WTC11 (cell line): Measurements from ENCODE around the gene THY1. TPM values are rescaled to one million over a fixed set of nuclear protein-coding genes. Genes with fewer than 3 reads are reported as not detected.

Experiments
- ATAC-seq: fragments of 200-7000 bp; cut with Tn5 transposase; 2 replicates; pipeline ENCODE4 v1.10.0; 2021; ENCODE audit warnings: mild to moderate bottlenecking, moderate library complexity
- CTCF ChIA-PET: fragments of 300-600 bp; sonication (Branson Sonifier 250); formaldehyde crosslinking; loops from one replicate; lab custom pipeline; 2021; ENCODE audit warnings: antibody characterized with exemption; lab: Charles Lee
- POLR2A ChIA-PET: fragments of 350-600 bp; sonication (Branson Sonifier 250); formaldehyde crosslinking; loops from one replicate; lab custom pipeline; 2021; ENCODE audit warnings: antibody characterized with exemption; lab: Charles Lee
- DNase-seq: peaks from one replicate; pipeline ENCODE4 v3.0.0; 2021; ENCODE audit warnings: low spot score
- H3K27ac Mint-ChIP-seq: 2 replicates; pipeline ENCODE4 v1.8.0; 2021; ENCODE audit warnings: mixed read lengths
- H3K27me3 Mint-ChIP-seq: 2 replicates; pipeline ENCODE4 v1.8.0; 2021; ENCODE audit warnings: low read depth, mild to moderate bottlenecking, moderate library complexity, mixed read lengths
- H3K36me3 Mint-ChIP-seq: 2 replicates; pipeline ENCODE4 v1.8.0; 2021; ENCODE audit warnings: mixed read lengths
- H3K4me1 Mint-ChIP-seq: 2 replicates; pipeline ENCODE4 v1.8.0; 2022; ENCODE audit warnings: mixed read lengths
- H3K4me3 Mint-ChIP-seq: 2 replicates; pipeline ENCODE4 v1.8.0; 2021; ENCODE audit warnings: mild to moderate bottlenecking, moderate library complexity, mixed read lengths
- H3K9me3 Mint-ChIP-seq: 2 replicates; pipeline ENCODE4 v1.8.0; 2021; ENCODE audit warnings: mixed read lengths
- CBFB ChIP-seq: sonication (generic); formaldehyde crosslinking; IDR thresholded peaks from 2 replicates; pipeline ENCODE4 v1.8.1; 2022; ENCODE audit warnings: mild to moderate bottlenecking, low read depth, missing genetic modification reagents
- FOXJ3 ChIP-seq: sonication (generic); formaldehyde crosslinking; IDR thresholded peaks from 2 replicates; pipeline ENCODE4 v1.9.0; 2021; ENCODE audit warnings: missing genetic modification reagents, mild to moderate bottlenecking, borderline replicate concordance
- FOXP1 ChIP-seq: sonication (generic); formaldehyde crosslinking; IDR thresholded peaks from 2 replicates; pipeline ENCODE4 v1.8.0; 2022; ENCODE audit warnings: missing genetic modification reagents, mild to moderate bottlenecking, moderate library complexity, borderline replicate concordance
- GRHL2 ChIP-seq: fragments of 250-450 bp; sonication (Bioruptor Pico); IDR thresholded peaks from 2 replicates; pipeline ENCODE4 v1.8.0; 2022; ENCODE audit warnings: mild to moderate bottlenecking, moderate library complexity; ENCODE audit not compliant: insufficient replicate concordance, severe bottlenecking
- JAZF1 ChIP-seq: fragments of 250-450 bp; sonication (Bioruptor Pico); IDR thresholded peaks from 2 replicates; pipeline ENCODE4 v1.9.0; 2021; ENCODE audit warnings: moderate library complexity, mild to moderate bottlenecking, inconsistent platforms
- NFATC4 ChIP-seq: fragments of 250-450 bp; sonication (Bioruptor Pico); IDR thresholded peaks from 2 replicates; pipeline ENCODE4 v1.9.0; 2021; ENCODE audit warnings: mild to moderate bottlenecking
- TEAD4 ChIP-seq: sonication (generic); formaldehyde crosslinking; IDR thresholded peaks from 2 replicates; pipeline ENCODE4 v1.8.0; 2022; ENCODE audit warnings: mild to moderate bottlenecking, missing genetic modification reagents
- ZBTB21 ChIP-seq: sonication (generic); formaldehyde crosslinking; IDR thresholded peaks from 2 replicates; pipeline ENCODE4 v1.8.1; 2023; ENCODE audit warnings: mild to moderate bottlenecking, missing genetic modification reagents, borderline replicate concordance
- ZNF138 ChIP-seq: sonication (generic); formaldehyde crosslinking; conservative IDR thresholded peaks from 2 replicates; pipeline ENCODE4 v1.8.1; 2022; ENCODE audit warnings: mild to moderate bottlenecking, moderate library complexity, missing genetic modification reagents
- ZNF219 ChIP-seq: sonication (generic); formaldehyde crosslinking; IDR thresholded peaks from 2 replicates; pipeline ENCODE4 v1.8.0; 2023; ENCODE audit warnings: missing genetic modification reagents, mild to moderate bottlenecking, borderline replicate concordance
- ZNF317 ChIP-seq: sonication (generic); formaldehyde crosslinking; IDR thresholded peaks from 2 replicates; pipeline ENCODE4 v1.8.1; 2023; ENCODE audit warnings: low read depth, mild to moderate bottlenecking, moderate library complexity, missing genetic modification reagents, borderline replicate concordance
- ZNF671 ChIP-seq: fragments of 250-450 bp; sonication (Bioruptor Pico); IDR thresholded peaks from 2 replicates; pipeline ENCODE4 v1.8.0; 2021; ENCODE audit warnings: mild to moderate bottlenecking
- total RNA-seq: library from RNA; stranded (reverse); gene quantifications from 3 replicates; pipeline ENCODE4 v1.2.3, GENCODE V29; 2021
- TF ChIP-seq, protein P1 (sequence below): sonication (generic); formaldehyde crosslinking; IDR thresholded peaks from 2 replicates; pipeline ENCODE4 v1.8.0; 2022; ENCODE audit warnings: missing genetic modification reagents
- TF ChIP-seq, protein P2 (sequence below): sonication (generic); formaldehyde crosslinking; IDR thresholded peaks from 2 replicates; pipeline ENCODE4 v1.8.0; 2022; ENCODE audit warnings: mild to moderate bottlenecking, missing genetic modification reagents
- TF ChIP-seq, protein P3 (sequence below): sonication (generic); formaldehyde crosslinking; IDR thresholded peaks from 2 replicates; pipeline ENCODE4 v1.8.0; 2023; ENCODE audit warnings: missing genetic modification reagents
- TF ChIP-seq, protein P4 (sequence below): fragments of 250-450 bp; sonication (Bioruptor Pico); IDR thresholded peaks from 2 replicates; pipeline ENCODE4 v1.9.0; 2021; ENCODE audit warnings: moderate library complexity, mild to moderate bottlenecking, inconsistent platforms, borderline replicate concordance
- TF ChIP-seq, protein P5 (sequence below): sonication (generic); formaldehyde crosslinking; IDR thresholded peaks from 2 replicates; pipeline ENCODE4 v1.8.1; 2023; ENCODE audit warnings: mild to moderate bottlenecking, moderate library complexity, missing genetic modification reagents
- TF ChIP-seq, protein P6 (sequence below): sonication (generic); formaldehyde crosslinking; IDR thresholded peaks from 2 replicates; pipeline ENCODE4 v1.8.1; 2022; ENCODE audit warnings: mild to moderate bottlenecking, missing genetic modification reagents, moderate library complexity, borderline replicate concordance
- TF ChIP-seq, protein P7 (sequence below): sonication (generic); formaldehyde crosslinking; IDR thresholded peaks from 2 replicates; pipeline ENCODE4 v1.8.0; 2022; ENCODE audit warnings: mild to moderate bottlenecking, missing genetic modification reagents

Gene THY1
- total RNA-seq, 1 experiment from 2014 or later: 325 TPM

DNA sequence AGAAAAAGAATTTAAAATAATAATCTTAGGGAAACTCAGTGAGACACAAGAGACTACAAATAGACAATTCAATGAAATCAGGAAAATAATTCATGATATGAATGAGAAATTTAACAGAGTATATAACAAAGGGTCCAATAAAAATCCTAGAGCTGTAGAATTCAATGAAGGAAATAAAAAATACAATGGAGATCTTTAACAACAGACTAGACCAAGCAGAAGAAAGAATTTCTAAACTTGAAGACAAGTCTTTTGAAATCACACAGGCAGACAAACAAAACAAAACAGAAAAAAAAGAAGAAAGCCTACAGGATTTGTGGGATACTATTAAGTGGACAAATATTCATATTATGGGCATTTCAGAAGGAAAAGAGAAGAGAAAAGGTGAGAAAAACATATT, 25.2 kb downstream of the THY1 start:
- no peak for ATAC-seq
- H3K4me3 Mint-ChIP-seq: no peak overlapping the region
- H3K27ac Mint-ChIP-seq: no peak overlapping the region
- peaks cover 35% of the 10 kb centered on the region for H3K9me3 Mint-ChIP-seq
- CTCF ChIA-PET: interaction anchor here (2.5 to 2.8 kb wide), 3 partner anchors 8 to 77 kb away, joined by 8 to 11 read pairs (median 9); no protein-coding TSS in a partner anchor
- TF ChIP-seq NFATC4 (CRISPR knock-in tag) (no peak), JAZF1 (CRISPR knock-in tag) (no peak), FOXJ3 (CRISPR knock-in tag) (no peak), GRHL2 (CRISPR knock-in tag) (no peak)
- TF ChIP-seq, protein P1, sequence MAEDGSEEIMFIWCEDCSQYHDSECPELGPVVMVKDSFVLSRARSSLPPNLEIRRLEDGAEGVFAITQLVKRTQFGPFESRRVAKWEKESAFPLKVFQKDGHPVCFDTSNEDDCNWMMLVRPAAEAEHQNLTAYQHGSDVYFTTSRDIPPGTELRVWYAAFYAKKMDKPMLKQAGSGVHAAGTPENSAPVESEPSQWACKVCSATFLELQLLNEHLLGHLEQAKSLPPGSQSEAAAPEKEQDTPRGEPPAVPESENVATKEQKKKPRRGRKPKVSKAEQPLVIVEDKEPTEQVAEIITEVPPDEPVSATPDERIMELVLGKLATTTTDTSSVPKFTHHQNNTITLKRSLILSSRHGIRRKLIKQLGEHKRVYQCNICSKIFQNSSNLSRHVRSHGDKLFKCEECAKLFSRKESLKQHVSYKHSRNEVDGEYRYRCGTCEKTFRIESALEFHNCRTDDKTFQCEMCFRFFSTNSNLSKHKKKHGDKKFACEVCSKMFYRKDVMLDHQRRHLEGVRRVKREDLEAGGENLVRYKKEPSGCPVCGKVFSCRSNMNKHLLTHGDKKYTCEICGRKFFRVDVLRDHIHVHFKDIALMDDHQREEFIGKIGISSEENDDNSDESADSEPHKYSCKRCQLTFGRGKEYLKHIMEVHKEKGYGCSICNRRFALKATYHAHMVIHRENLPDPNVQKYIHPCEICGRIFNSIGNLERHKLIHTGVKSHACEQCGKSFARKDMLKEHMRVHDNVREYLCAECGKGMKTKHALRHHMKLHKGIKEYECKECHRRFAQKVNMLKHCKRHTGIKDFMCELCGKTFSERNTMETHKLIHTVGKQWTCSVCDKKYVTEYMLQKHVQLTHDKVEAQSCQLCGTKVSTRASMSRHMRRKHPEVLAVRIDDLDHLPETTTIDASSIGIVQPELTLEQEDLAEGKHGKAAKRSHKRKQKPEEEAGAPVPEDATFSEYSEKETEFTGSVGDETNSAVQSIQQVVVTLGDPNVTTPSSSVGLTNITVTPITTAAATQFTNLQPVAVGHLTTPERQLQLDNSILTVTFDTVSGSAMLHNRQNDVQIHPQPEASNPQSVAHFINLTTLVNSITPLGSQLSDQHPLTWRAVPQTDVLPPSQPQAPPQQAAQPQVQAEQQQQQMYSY (CRISPR knock-in tag): no peak
- TF ChIP-seq, protein P2, sequence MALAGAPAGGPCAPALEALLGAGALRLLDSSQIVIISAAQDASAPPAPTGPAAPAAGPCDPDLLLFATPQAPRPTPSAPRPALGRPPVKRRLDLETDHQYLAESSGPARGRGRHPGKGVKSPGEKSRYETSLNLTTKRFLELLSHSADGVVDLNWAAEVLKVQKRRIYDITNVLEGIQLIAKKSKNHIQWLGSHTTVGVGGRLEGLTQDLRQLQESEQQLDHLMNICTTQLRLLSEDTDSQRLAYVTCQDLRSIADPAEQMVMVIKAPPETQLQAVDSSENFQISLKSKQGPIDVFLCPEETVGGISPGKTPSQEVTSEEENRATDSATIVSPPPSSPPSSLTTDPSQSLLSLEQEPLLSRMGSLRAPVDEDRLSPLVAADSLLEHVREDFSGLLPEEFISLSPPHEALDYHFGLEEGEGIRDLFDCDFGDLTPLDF (CRISPR knock-in tag): no peak
- TF ChIP-seq, protein P3, sequence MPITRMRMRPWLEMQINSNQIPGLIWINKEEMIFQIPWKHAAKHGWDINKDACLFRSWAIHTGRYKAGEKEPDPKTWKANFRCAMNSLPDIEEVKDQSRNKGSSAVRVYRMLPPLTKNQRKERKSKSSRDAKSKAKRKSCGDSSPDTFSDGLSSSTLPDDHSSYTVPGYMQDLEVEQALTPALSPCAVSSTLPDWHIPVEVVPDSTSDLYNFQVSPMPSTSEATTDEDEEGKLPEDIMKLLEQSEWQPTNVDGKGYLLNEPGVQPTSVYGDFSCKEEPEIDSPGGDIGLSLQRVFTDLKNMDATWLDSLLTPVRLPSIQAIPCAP (CRISPR knock-in tag): no peak
- TF ChIP-seq, all 79 proteins: peak for 0
- no peak for DNase-seq
- POLR2A ChIA-PET: no interaction called here
- H3K27me3 Mint-ChIP-seq: peaks cover 3% of the 10 kb centered on the region; the same call in 1 of the 2 replicates
- H3K36me3 Mint-ChIP-seq: peaks cover 19% of the 10 kb centered on the region
- H3K4me1 Mint-ChIP-seq: peaks cover 6% of the 10 kb centered on the region

DNA sequence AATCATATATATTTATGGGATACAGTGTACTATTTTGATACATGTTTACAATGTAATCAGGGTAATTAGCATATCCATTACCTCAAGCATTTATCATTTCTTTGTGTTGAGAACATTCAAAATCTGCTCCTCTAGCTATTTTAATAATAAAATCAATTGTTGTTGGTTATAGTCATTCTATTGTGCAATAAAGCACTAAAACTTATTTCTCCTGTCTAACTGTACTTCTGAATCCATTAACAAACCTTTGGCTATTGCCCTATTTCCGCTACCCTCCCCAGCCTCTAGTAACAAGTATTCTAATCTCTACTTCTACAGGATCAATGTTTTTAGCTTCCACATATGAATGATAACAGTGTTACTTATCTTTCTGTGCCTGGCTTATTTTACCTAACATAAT, 26.1 kb downstream of the THY1 start:
- ChIA-PET CTCF (interaction anchor here (0.6 to 2.8 kb wide), 4 partner anchors 32 to 99 kb away, joined by 3 to 11 read pairs (median 6); no protein-coding TSS in a partner anchor), POLR2A (no interaction called here)
- peaks cover 35% of the 10 kb centered on the region for H3K9me3 Mint-ChIP-seq
- peaks cover 3% of the 10 kb centered on the region; the same call in 1 of the 2 replicates for H3K27me3 Mint-ChIP-seq
- no peak overlapping the region for H3K4me3 Mint-ChIP-seq
- TF ChIP-seq, protein P4, sequence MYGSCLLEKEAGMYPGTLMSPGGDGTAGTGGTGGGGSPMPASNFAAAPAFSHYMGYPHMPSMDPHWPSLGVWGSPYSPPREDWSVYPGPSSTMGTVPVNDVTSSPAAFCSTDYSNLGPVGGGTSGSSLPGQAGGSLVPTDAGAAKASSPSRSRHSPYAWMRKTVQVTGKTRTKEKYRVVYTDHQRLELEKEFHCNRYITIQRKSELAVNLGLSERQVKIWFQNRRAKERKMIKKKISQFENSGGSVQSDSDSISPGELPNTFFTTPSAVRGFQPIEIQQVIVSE (CRISPR knock-in tag): no peak
- TF ChIP-seq, protein P5, sequence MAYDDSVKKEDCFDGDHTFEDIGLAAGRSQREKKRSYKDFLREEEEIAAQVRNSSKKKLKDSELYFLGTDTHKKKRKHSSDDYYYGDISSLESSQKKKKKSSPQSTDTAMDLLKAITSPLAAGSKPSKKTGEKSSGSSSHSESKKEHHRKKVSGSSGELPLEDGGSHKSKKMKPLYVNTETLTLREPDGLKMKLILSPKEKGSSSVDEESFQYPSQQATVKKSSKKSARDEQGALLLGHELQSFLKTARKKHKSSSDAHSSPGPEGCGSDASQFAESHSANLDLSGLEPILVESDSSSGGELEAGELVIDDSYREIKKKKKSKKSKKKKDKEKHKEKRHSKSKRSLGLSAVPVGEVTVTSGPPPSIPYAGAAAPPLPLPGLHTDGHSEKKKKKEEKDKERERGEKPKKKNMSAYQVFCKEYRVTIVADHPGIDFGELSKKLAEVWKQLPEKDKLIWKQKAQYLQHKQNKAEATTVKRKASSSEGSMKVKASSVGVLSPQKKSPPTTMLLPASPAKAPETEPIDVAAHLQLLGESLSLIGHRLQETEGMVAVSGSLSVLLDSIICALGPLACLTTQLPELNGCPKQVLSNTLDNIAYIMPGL (CRISPR knock-in tag): no peak
- peaks cover 19% of the 10 kb centered on the region for H3K36me3 Mint-ChIP-seq
- ATAC-seq: no peak
- H3K27ac Mint-ChIP-seq: no peak overlapping the region
- DNase-seq: no peak
- H3K4me1 Mint-ChIP-seq: peaks cover 6% of the 10 kb centered on the region

DNA sequence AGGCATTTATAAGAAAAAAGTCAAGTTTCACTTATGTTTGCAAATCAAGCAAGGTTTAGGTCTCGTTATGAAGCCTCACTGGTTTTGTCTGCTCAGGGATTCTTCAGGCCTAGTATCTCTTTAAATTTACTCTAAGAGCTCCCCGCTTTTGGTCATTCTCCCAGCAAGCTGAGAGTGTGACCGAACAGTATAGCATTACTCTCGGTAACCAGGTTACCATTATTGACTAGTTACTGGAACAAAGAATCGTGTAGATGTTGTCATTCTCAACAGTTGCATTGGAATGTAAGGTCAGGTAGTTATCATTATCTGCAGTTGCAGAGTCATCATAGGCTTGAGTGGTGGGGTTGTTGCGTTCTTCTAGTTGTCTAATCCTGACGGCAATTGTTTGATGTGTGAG, 31.7 kb downstream of the THY1 start:
- no peak overlapping the region for H3K27ac Mint-ChIP-seq
- H3K4me3 Mint-ChIP-seq: no peak overlapping the region
- no peaks in the 10 kb centered on the region for H3K36me3 Mint-ChIP-seq
- no peak for ATAC-seq
- ChIA-PET POLR2A (no interaction called here), CTCF (interaction anchor here (0.9 to 1.2 kb wide), 2 partner anchors 53 to 84 kb away, joined by 3 to 7 read pairs; no protein-coding TSS in a partner anchor)
- peaks cover 6% of the 10 kb centered on the region for H3K4me1 Mint-ChIP-seq
- no peak for DNase-seq
- no peaks in the 10 kb centered on the region for H3K27me3 Mint-ChIP-seq
- no peaks in the 10 kb centered on the region for H3K9me3 Mint-ChIP-seq
- TF ChIP-seq CBFB (CRISPR knock-in tag) (no peak), ZNF317 (CRISPR knock-in tag) (no peak), ZNF219 (CRISPR knock-in tag) (no peak), ZNF138 (no peak), ZBTB21 (no peak), TEAD4 (CRISPR knock-in tag) (no peak), FOXP1 (CRISPR knock-in tag) (no peak), ZNF671 (no peak)
- TF ChIP-seq, protein P6, sequence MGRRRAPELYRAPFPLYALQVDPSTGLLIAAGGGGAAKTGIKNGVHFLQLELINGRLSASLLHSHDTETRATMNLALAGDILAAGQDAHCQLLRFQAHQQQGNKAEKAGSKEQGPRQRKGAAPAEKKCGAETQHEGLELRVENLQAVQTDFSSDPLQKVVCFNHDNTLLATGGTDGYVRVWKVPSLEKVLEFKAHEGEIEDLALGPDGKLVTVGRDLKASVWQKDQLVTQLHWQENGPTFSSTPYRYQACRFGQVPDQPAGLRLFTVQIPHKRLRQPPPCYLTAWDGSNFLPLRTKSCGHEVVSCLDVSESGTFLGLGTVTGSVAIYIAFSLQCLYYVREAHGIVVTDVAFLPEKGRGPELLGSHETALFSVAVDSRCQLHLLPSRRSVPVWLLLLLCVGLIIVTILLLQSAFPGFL (CRISPR knock-in tag): no peak
- TF ChIP-seq, protein P4 (CRISPR knock-in tag): no peak
- TF ChIP-seq, protein P7, sequence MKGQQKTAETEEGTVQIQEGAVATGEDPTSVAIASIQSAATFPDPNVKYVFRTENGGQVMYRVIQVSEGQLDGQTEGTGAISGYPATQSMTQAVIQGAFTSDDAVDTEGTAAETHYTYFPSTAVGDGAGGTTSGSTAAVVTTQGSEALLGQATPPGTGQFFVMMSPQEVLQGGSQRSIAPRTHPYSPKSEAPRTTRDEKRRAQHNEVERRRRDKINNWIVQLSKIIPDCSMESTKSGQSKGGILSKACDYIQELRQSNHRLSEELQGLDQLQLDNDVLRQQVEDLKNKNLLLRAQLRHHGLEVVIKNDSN (CRISPR knock-in tag): no peak
